Activated effector memory CD4-positive, alpha-beta T cell treated with anti-CD3 and anti-CD28 coated beads, Interleukin-2, amount 50 U/mL, for 16 hours (primary cell): ENCODE data around the gene CMYA5.

Experiments used
- DNase-seq: peaks from one replicate; pipeline ENCODE4 v3.0.0-alpha.2; 2020

CMYA5 gene

GRCh38 chr5:79841172-79841571 is 151.5 kb downstream of the CMYA5 start:
- no peak for DNase-seq

- DNase-seq, result no peak
Observed at GRCh38 chr5:79842006-79842881, 152.6 kb downstream of the CMYA5 start.

GRCh38 chr5:79842991-79843390 is 153.4 kb downstream of the CMYA5 start:
- DNase-seq, result no peak

- DNase-seq, result no peak
Observed at GRCh38 chr5:79843450-79844388, 154.1 kb downstream of the CMYA5 start.

- no peak for DNase-seq
Observed at GRCh38 chr5:79844571-79844970, 154.9 kb downstream of the CMYA5 start.

- DNase-seq, result no peak
Observed at GRCh38 chr5:79845448-79846197, 156.0 kb downstream of the CMYA5 start.

GRCh38 chr5:79846198-79846521 is 156.5 kb downstream of the CMYA5 start:
- no peak for DNase-seq

- DNase-seq, result no peak
Observed at GRCh38 chr5:79847561-79847960, 157.9 kb downstream of the CMYA5 start.

- DNase-seq, result no peak
Observed at GRCh38 chr5:79849061-79849460, 159.4 kb downstream of the CMYA5 start.
